A673 (cell line): Measurements from ENCODE around the gene FMO2.

ENCODE experiments used
- CTCF ChIP-seq: fragments of 300-800, 200-600 bp; sonication (generic); conservative IDR thresholded peaks from 2 replicates; pipeline ENCODE4 v1.5.1; 2017; ENCODE audit warnings: low read depth, mild to moderate bottlenecking, antibody characterized with exemption, low read length, moderate library complexity, mixed read lengths
- EZH2 ChIP-seq: fragments of 200-600 bp; sonication (generic); IDR thresholded peaks from 2 replicates; pipeline ENCODE4 v1.6.1; 2017; ENCODE audit warnings: borderline replicate concordance, low read depth, mild to moderate bottlenecking, mixed read lengths, antibody characterized with exemption, low read length; ENCODE audit not compliant: poor library complexity, severe bottlenecking

DNA sequence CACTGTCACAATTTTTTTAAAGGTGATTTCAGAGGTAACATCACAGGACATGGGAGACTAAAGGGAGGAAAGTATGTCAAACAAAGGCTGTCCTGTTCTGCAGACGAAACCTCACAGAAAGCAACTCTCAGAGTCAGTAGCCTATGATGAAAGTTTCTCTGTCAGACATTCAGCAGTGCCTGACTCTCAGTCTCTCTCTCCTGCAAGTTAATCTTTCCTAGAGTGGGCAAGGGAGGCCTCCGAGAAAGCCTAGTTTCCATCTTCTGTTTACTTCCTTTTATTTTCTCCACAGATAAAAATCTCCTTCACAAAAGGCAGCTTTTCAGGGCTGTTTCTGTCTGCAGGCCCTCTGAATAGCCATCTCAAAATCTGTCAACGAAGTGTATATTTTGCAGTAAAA, 24.9 kb upstream of the FMO2 start:
- TF ChIP-seq CTCF: no peak
- no peak for TF ChIP-seq EZH2
